Ectodermal cell (in vitro differentiated cells): Measurements from ENCODE around the gene ZBTB25.

ENCODE experiments used
- H3K27ac ChIP-seq: 2 replicates; pipeline ENCODE4 v1.7.0; 2013; ENCODE audit warnings: mild to moderate bottlenecking, low read depth, low read length; ENCODE audit not compliant: insufficient read depth, poor library complexity, severe bottlenecking
- H3K27me3 ChIP-seq: 2 replicates; pipeline ENCODE4 v1.7.0; 2013; ENCODE audit warnings: mild to moderate bottlenecking, low read length; ENCODE audit not compliant: insufficient read depth, control insufficient read depth, poor library complexity, severe bottlenecking
- H3K36me3 ChIP-seq: one replicate; pipeline ENCODE4 v1.7.0; 2013; ENCODE audit warnings: low read length; ENCODE audit not compliant: control insufficient read depth, insufficient read depth
- H3K4me1 ChIP-seq: one replicate; pipeline ENCODE4 v1.7.0; 2013; ENCODE audit warnings: low read length; ENCODE audit not compliant: control insufficient read depth, insufficient read depth
- H3K4me3 ChIP-seq: 2 replicates; pipeline ENCODE4 v1.7.0; 2013; ENCODE audit warnings: low read depth, low read length, control low read depth; ENCODE audit not compliant: insufficient read depth
- H3K9me3 ChIP-seq: 2 replicates; pipeline ENCODE4 v1.7.0; 2013; ENCODE audit warnings: mild to moderate bottlenecking, low read length, moderate library complexity; ENCODE audit not compliant: control insufficient read depth
- WGBS, 2 experiments: methylation state at CpG; one replicate each; pipeline ENCODE4 v1.1.7; 2013; ENCODE audit warnings: missing lambda C conversion rate in 2 of 2; 5-methylcytosine and 5-hydroxymethylcytosine counted together

The ZBTB25 gene

DNA sequence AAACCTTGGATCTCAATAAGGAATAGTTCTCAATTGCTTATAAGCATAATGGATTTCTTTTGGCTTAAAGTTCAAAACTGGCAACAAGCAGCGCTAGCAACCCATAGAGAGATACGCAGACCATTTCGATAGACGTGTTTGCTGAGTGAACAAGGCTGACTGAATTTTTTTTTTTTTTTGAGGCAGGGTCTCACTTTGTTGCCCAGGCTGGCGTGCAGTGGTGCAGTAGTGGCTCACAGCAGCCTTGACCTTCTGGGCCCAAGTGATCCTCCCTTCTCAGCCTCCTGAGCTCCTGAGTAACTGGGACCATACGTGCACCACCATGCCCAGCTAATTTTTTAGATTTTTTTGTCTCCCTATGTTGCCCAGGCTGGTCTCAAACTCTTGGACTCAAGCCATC, 39.8 kb downstream of the ZBTB25 start:
- no peaks in the 10 kb centered on the region for H3K36me3 ChIP-seq
- H3K4me3 ChIP-seq = no peak overlapping the region
- H3K9me3 ChIP-seq = no peaks in the 10 kb centered on the region
- peaks cover 23% of the 10 kb centered on the region for H3K27me3 ChIP-seq
- H3K27ac ChIP-seq = no peak overlapping the region
- H3K4me1 ChIP-seq = no peaks in the 10 kb centered on the region
- WGBS, 2 experiments = 91 to 94% methylated on average over 6 of the region's 6 CpGs

GRCh38 chr14:64463195-64463594, 40.4 kb downstream of the ZBTB25 start:
- peaks cover 23% of the 10 kb centered on the region for H3K27me3 ChIP-seq
- WGBS, 2 experiments = 91% methylated on average over 2 of the region's 2 CpGs; no CpG with 5 or more reads in 1 of the 2 experiments
- no peak overlapping the region for H3K4me3 ChIP-seq
- no peaks in the 10 kb centered on the region for H3K9me3 ChIP-seq
- no peak overlapping the region for H3K27ac ChIP-seq
- no peaks in the 10 kb centered on the region for H3K36me3 ChIP-seq
- H3K4me1 ChIP-seq = no peaks in the 10 kb centered on the region

GRCh38 chr14:64461221-64461620, 42.4 kb downstream of the ZBTB25 start:
- no peaks in the 10 kb centered on the region for H3K4me1 ChIP-seq
- WGBS, 2 experiments = 98% methylated on average over 3 of the region's 3 CpGs
- H3K27ac ChIP-seq = no peak overlapping the region
- no peaks in the 10 kb centered on the region for H3K9me3 ChIP-seq
- H3K36me3 ChIP-seq = no peaks in the 10 kb centered on the region
- H3K4me3 ChIP-seq = no peak overlapping the region
- H3K27me3 ChIP-seq = peaks cover 14% of the 10 kb centered on the region

DNA sequence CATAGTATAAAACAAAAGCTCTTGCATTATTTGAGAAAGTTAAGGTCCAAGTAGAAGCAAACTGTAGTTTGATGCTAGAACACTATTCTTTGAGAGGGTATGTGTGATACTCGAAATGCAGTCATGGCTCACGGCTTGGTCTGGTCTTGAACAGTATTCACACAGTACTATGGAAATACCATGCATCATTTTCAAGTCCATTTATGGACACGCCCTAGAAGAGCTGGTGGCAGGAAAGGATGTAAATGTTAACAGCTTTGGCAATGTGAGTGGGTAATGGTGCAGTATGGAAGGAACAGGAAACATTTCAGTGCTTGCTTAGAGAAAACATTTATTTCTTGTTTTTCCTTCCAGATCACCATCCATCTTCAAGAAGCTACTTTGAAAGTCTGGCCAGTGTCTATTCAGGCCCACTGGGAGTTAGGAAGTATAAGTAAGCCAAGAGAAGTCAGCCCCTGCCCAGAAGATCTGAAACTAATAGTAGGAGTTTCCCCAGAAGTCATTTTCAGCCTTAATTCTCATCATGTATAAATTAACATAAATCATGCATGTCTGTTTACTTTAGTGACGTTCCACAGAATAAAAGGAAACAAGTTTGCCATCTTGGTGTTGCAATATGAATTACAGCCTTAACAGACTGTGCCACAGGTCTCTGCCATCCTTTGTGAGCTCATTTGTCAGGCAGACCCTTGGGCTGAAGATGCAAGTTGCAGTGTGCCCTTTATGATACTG, 44.1 kb downstream of the ZBTB25 start:
- Histone ChIP-seq H3K36me3 (peaks cover 3% of the 10 kb centered on the region), H3K9me3 (no peaks in the 10 kb centered on the region), H3K4me1 (no peaks in the 10 kb centered on the region), H3K27ac (no peak overlapping the region), H3K4me3 (no peak overlapping the region), H3K27me3 (peaks cover 4% of the 10 kb centered on the region)
- WGBS, 2 experiments = 88% methylated on average over 4 of the region's 4 CpGs

DNA sequence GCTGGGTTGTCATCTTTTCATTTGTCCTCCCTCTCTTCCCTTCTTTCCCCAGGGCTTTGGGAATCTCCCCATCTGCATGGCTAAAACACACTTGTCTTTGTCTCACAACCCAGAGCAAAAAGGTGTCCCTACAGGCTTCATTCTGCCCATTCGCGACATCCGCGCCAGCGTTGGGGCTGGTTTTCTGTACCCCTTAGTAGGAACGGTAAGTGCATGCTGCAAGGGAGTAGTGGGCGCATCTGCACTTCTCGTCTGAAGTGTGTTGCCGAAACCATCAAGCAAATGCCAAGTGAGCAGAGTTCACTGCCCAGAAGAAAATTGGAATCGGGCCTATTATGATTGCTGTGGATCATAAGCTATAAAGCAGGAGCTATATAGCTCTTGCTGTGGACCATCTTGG, 49.0 kb downstream of the ZBTB25 start:
- Histone ChIP-seq H3K9me3 (no peaks in the 10 kb centered on the region), H3K36me3 (peaks cover 20% of the 10 kb centered on the region), H3K27ac (no peak overlapping the region), H3K4me3 (no peak overlapping the region), H3K4me1 (no peaks in the 10 kb centered on the region), H3K27me3 (no peaks in the 10 kb centered on the region)
- 97 to 98% methylated on average over 10 of the region's 10 CpGs for WGBS, 2 experiments

- H3K27me3 ChIP-seq = no peaks in the 10 kb centered on the region
- H3K9me3 ChIP-seq = no peaks in the 10 kb centered on the region
- no peak overlapping the region for H3K4me3 ChIP-seq
- H3K4me1 ChIP-seq = no peaks in the 10 kb centered on the region
- WGBS, 2 experiments = 94 to 96% methylated on average over 2 of the region's 2 CpGs
- peaks cover 27% of the 10 kb centered on the region for H3K36me3 ChIP-seq
- no peak overlapping the region for H3K27ac ChIP-seq
Observed at GRCh38 chr14:64450255-64450654, 53.4 kb downstream of the ZBTB25 start.

DNA sequence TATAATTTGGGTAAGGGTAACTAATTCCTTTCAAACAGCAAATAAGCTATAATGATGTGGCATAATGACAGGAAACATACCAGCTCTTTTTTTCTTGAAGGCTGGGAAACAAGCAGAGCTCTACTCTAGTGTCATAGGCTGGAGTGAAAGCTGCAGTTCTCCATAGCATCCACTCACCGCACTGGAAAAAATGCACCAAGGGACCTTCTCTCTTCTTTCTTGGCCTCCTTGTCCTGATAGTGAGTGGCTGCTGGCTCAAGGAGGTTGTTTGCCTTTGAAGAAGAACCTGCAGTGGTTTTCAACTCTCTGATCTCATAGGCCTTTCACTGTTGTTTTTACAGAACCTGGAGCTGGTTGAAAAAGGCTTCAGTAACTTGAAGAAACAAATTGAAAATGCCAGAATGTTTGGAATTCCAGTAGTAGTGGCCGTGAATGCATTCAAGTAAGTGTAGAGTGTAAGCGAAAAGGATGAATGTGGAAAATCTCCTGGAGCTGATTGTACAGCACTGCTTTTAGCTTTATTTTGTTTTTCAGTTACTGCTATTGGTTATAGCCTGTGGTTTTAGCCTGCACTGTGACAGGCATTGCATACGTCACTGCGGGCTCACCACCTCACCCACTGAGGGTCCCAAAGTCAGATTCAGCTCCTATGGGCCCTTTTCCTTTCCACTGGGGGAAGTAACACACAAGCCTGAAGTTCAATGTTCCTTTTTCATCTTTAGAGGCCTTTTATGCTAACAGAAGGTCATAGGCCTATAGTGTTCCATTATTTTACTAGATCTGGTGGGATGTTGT, 55.6 kb downstream of the ZBTB25 start:
- Histone ChIP-seq H3K36me3 (peaks cover 22% of the 10 kb centered on the region), H3K27me3 (no peaks in the 10 kb centered on the region), H3K4me3 (no peak overlapping the region), H3K27ac (no peak overlapping the region), H3K4me1 (no peaks in the 10 kb centered on the region), H3K9me3 (no peaks in the 10 kb centered on the region)
- WGBS, 2 experiments = 94 to 96% methylated on average over 5 of the region's 5 CpGs

GRCh38 chr14:64444984-64445845, 58.4 kb downstream of the ZBTB25 start:
- H3K36me3 ChIP-seq = peaks cover 30% of the 10 kb centered on the region
- 87 to 89% methylated on average over 5 to 6 of the region's 7 CpGs for WGBS, 2 experiments
- H3K27ac ChIP-seq = no peak overlapping the region

DNA sequence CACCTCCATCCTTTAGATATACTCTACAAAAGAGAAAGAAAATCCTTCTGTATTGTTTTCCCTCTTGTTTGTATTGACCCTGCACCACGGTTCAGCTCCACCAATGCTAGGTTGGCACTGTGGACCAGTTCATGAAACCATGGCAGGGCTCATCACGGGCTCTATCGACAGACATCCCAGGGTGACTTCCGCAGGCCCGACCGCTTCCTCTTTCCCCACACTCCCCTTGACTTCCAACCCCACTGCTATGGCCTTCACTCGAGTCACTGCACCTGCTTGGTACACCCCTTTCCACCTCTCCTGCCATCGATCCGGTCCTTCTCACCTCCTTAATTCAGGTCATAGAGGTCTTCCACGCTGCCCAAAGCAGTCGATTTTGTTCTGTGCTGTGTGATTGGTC, 59.5 kb downstream of the ZBTB25 start:
- peaks cover 26% of the 10 kb centered on the region for H3K36me3 ChIP-seq
- no peak overlapping the region for H3K4me3 ChIP-seq
- 96% methylated on average over 11 of the region's 11 CpGs for WGBS, 2 experiments

More at GRCh38 chr14:64444984-64445845, 58.4 kb downstream of the ZBTB25 start:
- Histone ChIP-seq H3K9me3 (no peaks in the 10 kb centered on the region), H3K4me3 (no peak overlapping the region), H3K4me1 (no peaks in the 10 kb centered on the region), H3K27me3 (no peaks in the 10 kb centered on the region)

More for the DNA sequence above, 59.5 kb downstream of the ZBTB25 start:
- no peak overlapping the region for H3K27ac ChIP-seq
- H3K27me3 ChIP-seq = no peaks in the 10 kb centered on the region
- H3K4me1 ChIP-seq = no peaks in the 10 kb centered on the region
- H3K9me3 ChIP-seq = no peaks in the 10 kb centered on the region
